CD4-positive, alpha-beta memory T cell (primary cell): ENCODE measurements around the gene DMAP1. TPM values are rescaled to one million over a fixed set of nuclear protein-coding genes. Genes with fewer than 3 reads are reported as not detected.

ENCODE experiments used
- CTCF ChIA-PET: fragments of 350-600 bp; sonication (Branson Sonifier 250); formaldehyde crosslinking; loops from one replicate; lab custom pipeline; 2021; ENCODE audit warnings: inconsistent platforms; ENCODE audit not compliant: partially characterized antibody; lab: Charles Lee
- POLR2A ChIA-PET: fragments of 350-600 bp; sonication (Branson Sonifier 250); formaldehyde crosslinking; loops from one replicate; lab custom pipeline; 2021; ENCODE audit not compliant: partially characterized antibody; lab: Charles Lee
- DNase-seq, 5 donors: peaks; one replicate each; pipeline versions ENCODE4 v3.0.0 to v3.0.0-alpha.2; 2020 to 2022; ENCODE audit warnings: mixed read lengths in 1 of 5
- H3K27ac ChIP-seq: one replicate; pipeline ENCODE4 v1.7.0; 2013; ENCODE audit warnings: low read depth, low read length
- H3K27me3 ChIP-seq: 2 replicates; pipeline ENCODE4 v1.7.0; 2013; ENCODE audit warnings: mild to moderate bottlenecking, low read length, moderate library complexity; ENCODE audit not compliant: insufficient read depth
- H3K36me3 ChIP-seq: 2 replicates; pipeline ENCODE4 v1.7.0; 2013; ENCODE audit warnings: mild to moderate bottlenecking, low read length, moderate library complexity; ENCODE audit not compliant: insufficient read depth
- H3K4me1 ChIP-seq: 2 replicates; pipeline ENCODE4 v1.7.0; 2013; ENCODE audit warnings: mild to moderate bottlenecking, low read length, moderate library complexity; ENCODE audit not compliant: insufficient read depth
- H3K4me3 ChIP-seq, 2 donors: one replicate each; pipeline ENCODE4 v1.7.0; 2013; ENCODE audit warnings: low read length in 2 of 2, mild to moderate bottlenecking in 1 of 2
- H3K9me3 ChIP-seq, 2 donors: one replicate each; pipeline ENCODE4 v1.7.0; 2013; ENCODE audit warnings: low read length in 2 of 2, control low read depth in 1 of 2; ENCODE audit not compliant: control insufficient read depth in 1 of 2
- H3K27ac Mint-ChIP-seq, 7 donors: one replicate each; pipeline ENCODE4 v1.8.0; 2020 to 2021; ENCODE audit warnings: mixed read lengths in 7 of 7, mild to moderate bottlenecking in 6 of 7, inconsistent platforms in 3 of 7, moderate library complexity in 3 of 7
- H3K27me3 Mint-ChIP-seq, 2 donors: one replicate each; pipeline ENCODE4 v1.8.0; 2020 to 2021; ENCODE audit warnings: mixed read lengths in 2 of 2
- H3K36me3 Mint-ChIP-seq, 2 donors: one replicate each; pipeline ENCODE4 v1.8.0; 2020 to 2021; ENCODE audit warnings: mixed read lengths in 2 of 2, inconsistent platforms in 1 of 2, mild to moderate bottlenecking in 1 of 2
- H3K4me1 Mint-ChIP-seq, 4 donors: one replicate each; pipeline ENCODE4 v1.8.0; 2020 to 2021; ENCODE audit warnings: mixed read lengths in 4 of 4, mild to moderate bottlenecking in 1 of 4
- H3K4me3 Mint-ChIP-seq, 8 donors: one replicate each; pipeline ENCODE4 v1.8.0; 2020 to 2021; ENCODE audit warnings: mixed read lengths in 8 of 8, mild to moderate bottlenecking in 7 of 8, moderate library complexity in 6 of 8, inconsistent platforms in 3 of 8
- H3K9me3 Mint-ChIP-seq, 8 donors: one replicate each; pipeline ENCODE4 v1.8.0; 2020 to 2021; ENCODE audit warnings: mixed read lengths in 8 of 8, mild to moderate bottlenecking in 5 of 8, inconsistent platforms in 3 of 8, moderate library complexity in 1 of 8
- intact Hi-C: fragments of 100-400 bp; cut with micrococcal nuclease; formaldehyde crosslinking; loops from one replicate; pipeline ENCODE4 v1.15.1; 2023
- polyA plus RNA-seq, 2 donors: library from polyadenylated mRNA; unstranded; fragments of 300-500 nt; fragmentation: Illumina TruSeq; gene quantifications; one replicate each; pipeline ENCODE4 v1.2.3, GENCODE V29; 2021
- total RNA-seq, 2 experiments: library from RNA; stranded (reverse); gene quantifications; one replicate each; pipeline ENCODE4 v1.2.3, GENCODE V29; 2021

DMAP1 gene
- total and polyA plus RNA-seq, 4 experiments from 2014 or later = 33.1 to 82.6 (median 62.3) TPM

DNA sequence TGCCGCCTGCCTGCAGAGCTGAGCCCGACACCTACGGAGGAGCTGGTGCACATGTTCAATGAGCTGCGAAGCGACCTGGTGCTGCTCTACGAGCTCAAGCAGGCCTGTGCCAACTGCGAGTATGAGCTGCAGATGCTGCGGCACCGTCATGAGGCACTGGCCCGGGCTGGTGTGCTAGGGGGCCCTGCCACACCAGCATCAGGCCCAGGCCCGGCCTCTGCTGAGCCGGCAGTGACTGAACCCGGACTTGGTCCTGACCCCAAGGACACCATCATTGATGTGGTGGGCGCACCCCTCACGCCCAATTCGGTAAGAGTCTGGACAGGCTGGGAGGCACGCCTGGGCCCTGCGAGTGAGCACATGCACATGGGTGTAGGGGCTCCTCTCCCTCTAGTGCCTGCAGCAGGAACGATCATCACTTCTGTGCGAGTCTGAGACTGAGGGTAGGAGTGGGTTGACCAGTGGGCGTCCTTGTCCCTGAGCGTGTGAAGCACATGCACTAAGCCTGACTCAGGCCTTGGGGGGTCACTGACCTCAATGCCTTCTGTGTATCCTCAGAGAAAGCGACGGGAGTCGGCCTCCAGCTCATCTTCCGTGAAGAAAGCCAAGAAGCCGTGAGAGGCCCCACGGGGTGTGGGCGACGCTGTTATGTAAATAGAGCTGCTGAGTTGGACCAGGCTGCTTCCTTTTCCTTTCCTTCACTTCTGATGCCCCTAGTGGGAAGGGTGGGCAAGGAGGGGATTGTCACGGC is 6.9 kb downstream of the DMAP1 start:
- intact Hi-C loops = no loop called here
- no peak for DNase-seq
- H3K27me3 Mint-ChIP-seq = no peaks in the 10 kb centered on the region
- Histone ChIP-seq H3K27me3 (no peaks in the 10 kb centered on the region), H3K9me3 (no peaks in the 10 kb centered on the region), H3K36me3 (peaks cover 47% of the 10 kb centered on the region), H3K4me3 (no peak overlapping the region), H3K4me1 (peaks cover 7% of the 10 kb centered on the region), H3K27ac (no peak overlapping the region)
- no peaks in the 10 kb centered on the region for H3K9me3 Mint-ChIP-seq
- H3K27ac Mint-ChIP-seq = peak overlapping the region in 2 of 7 donors; percentile 56 to 67
- peaks cover 25 to 59% of the 10 kb centered on the region in 2 donors for H3K36me3 Mint-ChIP-seq
- no peak overlapping the region for H3K4me3 Mint-ChIP-seq
- ChIA-PET POLR2A (no interaction called here), CTCF (interaction anchor here (1.0 to 5.0 kb wide), 4 partner anchors 14 to 432 kb away, joined by 3 to 22 read pairs (median 4); no protein-coding TSS in a partner anchor)
- H3K4me1 Mint-ChIP-seq = peaks cover 16 to 33% (median 24%) of the 10 kb centered on the region in 4 donors

DNA sequence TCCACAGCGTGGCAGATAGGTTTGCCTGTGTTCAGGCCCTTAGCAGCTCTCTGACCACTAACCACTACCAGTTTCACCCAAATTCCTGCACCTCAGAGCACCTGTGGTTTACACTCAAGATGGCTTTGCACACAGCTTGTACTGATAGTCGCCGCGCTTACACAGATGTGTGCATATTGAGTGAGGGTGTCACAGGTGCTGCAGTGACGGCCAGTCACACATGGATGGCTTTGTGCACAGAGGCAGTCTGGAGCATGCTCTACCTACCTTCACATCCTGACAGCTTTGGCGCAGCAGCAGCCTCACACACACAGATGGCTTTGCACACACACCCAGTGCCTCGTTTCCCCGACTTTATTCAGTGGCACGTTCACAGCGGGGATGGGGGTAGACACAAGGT is 7.5 kb downstream of the DMAP1 start:
- Mint-ChIP-seq H3K27ac (peak overlapping the region in 2 of 7 donors; percentile 56 to 67), H3K4me3 (no peak overlapping the region), H3K36me3 (peaks cover 22 to 54% of the 10 kb centered on the region in 2 donors), H3K9me3 (peaks cover 0 to under 1% (median 0%) of the 10 kb centered on the region in 8 donors), H3K27me3 (no peaks in the 10 kb centered on the region), H3K4me1 (peaks cover 13 to 30% (median 20%) of the 10 kb centered on the region in 4 donors)
- intact Hi-C loops = no loop called here
- no peaks in the 10 kb centered on the region for H3K27me3 ChIP-seq
- no peak overlapping the region for H3K27ac ChIP-seq
- H3K9me3 ChIP-seq = no peaks in the 10 kb centered on the region
- peaks cover 45% of the 10 kb centered on the region for H3K36me3 ChIP-seq
- H3K4me1 ChIP-seq = peaks cover 6% of the 10 kb centered on the region
- no peak for DNase-seq
- H3K4me3 ChIP-seq = no peak overlapping the region
- POLR2A ChIA-PET = no interaction called here
- CTCF ChIA-PET = interaction anchor here (1.1 to 5.0 kb wide), 3 partner anchors 8 to 98 kb away, joined by 4 to 22 read pairs (median 6); partner anchors contain the start of gene DMAP1

GRCh38 chr1:44221769-44222168 is 8.5 kb downstream of the DMAP1 start:
- DNase-seq = no peak
- intact Hi-C loops = no loop called here
- CTCF ChIA-PET = interaction anchor here (1.2 kb wide), 1 partner anchor 9 kb away, joined by 6 read pairs; the partner anchor contains the start of gene DMAP1
- Mint-ChIP-seq H3K9me3 (peaks cover 0 to 3% (median 0%) of the 10 kb centered on the region in 8 donors), H3K36me3 (peaks cover 22 to 43% of the 10 kb centered on the region in 2 donors), H3K27me3 (no peaks in the 10 kb centered on the region), H3K27ac (peak overlapping the region in 1 of 7 donors; percentile 57), H3K4me3 (no peak overlapping the region), H3K4me1 (peaks cover 11 to 30% (median 19%) of the 10 kb centered on the region in 4 donors)
- no peak overlapping the region for H3K27ac ChIP-seq
- H3K36me3 ChIP-seq = peaks cover 41% of the 10 kb centered on the region
- no peak overlapping the region for H3K4me3 ChIP-seq
- POLR2A ChIA-PET = no interaction called here
- no peaks in the 10 kb centered on the region for H3K27me3 ChIP-seq
- no peaks in the 10 kb centered on the region for H3K9me3 ChIP-seq
- peaks cover 6% of the 10 kb centered on the region for H3K4me1 ChIP-seq

DNA sequence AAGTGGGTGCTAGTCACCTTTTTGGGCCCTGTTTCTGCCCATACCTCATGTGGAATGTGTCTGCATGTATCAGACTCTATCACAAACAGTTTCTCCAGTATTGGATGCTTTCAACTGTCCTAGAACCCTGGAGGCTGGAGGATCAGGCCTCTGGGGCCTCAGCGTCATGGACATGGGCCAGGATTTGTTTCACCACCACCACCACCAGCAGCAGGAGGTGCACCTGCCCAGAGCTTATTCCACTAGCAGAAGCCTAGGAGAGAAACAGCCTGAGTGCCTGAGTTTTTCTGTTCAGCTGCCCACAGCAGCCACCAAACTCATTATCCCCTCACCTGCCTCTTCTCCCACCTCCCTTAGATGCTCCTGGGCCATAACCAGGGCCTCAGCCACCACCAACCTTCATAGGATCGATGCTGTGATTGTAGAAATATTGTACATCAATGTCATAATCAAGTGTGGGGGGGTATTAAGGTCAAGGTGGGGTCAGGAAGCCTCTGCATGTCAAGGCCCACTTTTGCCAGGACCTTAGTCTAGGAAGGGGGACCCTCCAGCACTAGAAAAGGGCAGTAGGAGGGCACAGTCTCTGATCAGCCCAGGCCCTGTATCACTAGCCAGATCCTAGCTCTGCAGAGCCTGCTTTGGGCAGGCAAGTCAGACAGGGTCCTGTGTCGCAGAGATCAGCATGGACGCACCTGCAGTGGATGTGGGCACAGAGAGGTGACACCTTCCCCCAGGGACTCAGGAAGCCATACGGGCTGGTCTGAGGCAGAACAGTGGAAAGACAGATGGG is 9.3 kb downstream of the DMAP1 start:
- Mint-ChIP-seq H3K36me3 (peaks cover 15 to 41% of the 10 kb centered on the region in 2 donors), H3K27ac (peak overlapping the region in 6 of 7 donors; percentile 0 to 63 (median 34)), H3K4me3 (no peak overlapping the region), H3K9me3 (peaks cover 0 to 3% (median 0%) of the 10 kb centered on the region in 8 donors), H3K4me1 (peaks cover 5 to 25% (median 13%) of the 10 kb centered on the region in 4 donors), H3K27me3 (no peaks in the 10 kb centered on the region)
- peaks cover under 1% of the 10 kb centered on the region for H3K4me1 ChIP-seq
- DNase-seq = no peak
- H3K4me3 ChIP-seq = no peak overlapping the region
- ChIA-PET POLR2A (no interaction called here), CTCF (no interaction called here)
- H3K27me3 ChIP-seq = no peaks in the 10 kb centered on the region
- peaks cover 39% of the 10 kb centered on the region for H3K36me3 ChIP-seq
- no peak overlapping the region for H3K27ac ChIP-seq
- intact Hi-C loops = no loop called here
- H3K9me3 ChIP-seq = no peaks in the 10 kb centered on the region

GRCh38 chr1:44223187-44223610 is 9.9 kb downstream of the DMAP1 start:
- no peak overlapping the region for H3K4me3 ChIP-seq
- Mint-ChIP-seq H3K27me3 (no peaks in the 10 kb centered on the region), H3K9me3 (peaks cover 0 to 3% (median 0%) of the 10 kb centered on the region in 8 donors), H3K4me1 (peaks cover 4 to 21% (median 11%) of the 10 kb centered on the region in 4 donors), H3K27ac (peak overlapping the region in 4 of 7 donors; percentile 0 to 49 (median 28)), H3K4me3 (no peak overlapping the region), H3K36me3 (peaks cover 13 to 35% of the 10 kb centered on the region in 2 donors)
- no peak overlapping the region for H3K27ac ChIP-seq
- H3K27me3 ChIP-seq = no peaks in the 10 kb centered on the region
- POLR2A ChIA-PET = no interaction called here
- no peak for DNase-seq
- no peaks in the 10 kb centered on the region for H3K4me1 ChIP-seq
- H3K9me3 ChIP-seq = no peaks in the 10 kb centered on the region
- CTCF ChIA-PET = no interaction called here
- intact Hi-C loops = no loop called here
- peaks cover 35% of the 10 kb centered on the region for H3K36me3 ChIP-seq

GRCh38 chr1:44225761-44226160 is 12.5 kb downstream of the DMAP1 start:
- CTCF ChIA-PET = interaction anchor here (1.6 kb wide), 1 partner anchor 8 kb away, joined by 6 read pairs; no protein-coding TSS in a partner anchor
- H3K9me3 Mint-ChIP-seq = peaks cover 0 to 4% (median 0%) of the 10 kb centered on the region in 8 donors

More at GRCh38 chr1:44225761-44226160, 12.5 kb downstream of the DMAP1 start:
- Mint-ChIP-seq H3K27ac (peak overlapping the region in 3 of 7 donors; percentile 21 to 37 (median 37)), H3K27me3 (no peaks in the 10 kb centered on the region), H3K4me3 (no peak overlapping the region), H3K36me3 (peaks cover 6 to 13% of the 10 kb centered on the region in 2 donors), H3K4me1 (peaks cover 4 to 21% (median 9%) of the 10 kb centered on the region in 4 donors)
- Histone ChIP-seq H3K4me1 (no peaks in the 10 kb centered on the region), H3K4me3 (no peak overlapping the region), H3K27me3 (no peaks in the 10 kb centered on the region), H3K36me3 (peaks cover 9% of the 10 kb centered on the region), H3K27ac (no peak overlapping the region), H3K9me3 (no peaks in the 10 kb centered on the region)
- DNase-seq = no peak
- intact Hi-C loops = no loop called here
- POLR2A ChIA-PET = no interaction called here
